PC-9 (cell line): ENCODE results near the gene MMAB. TPM values are rescaled to one million over a fixed set of nuclear protein-coding genes. Genes with fewer than 3 reads are reported as not detected.

Source experiments
- BruUV-seq: library from RNA; stranded (reverse); fragments of 400-500 nt; replicated peaks from 2 replicates; lab custom pipeline; 2021; lab: Mats Ljungman, UMichigan
- CTCF ChIA-PET: fragments of 300-600 bp; sonication (Branson Sonifier 250); formaldehyde crosslinking; loops from one replicate; lab custom pipeline; 2022; ENCODE audit warnings: antibody characterized with exemption; lab: Charles Lee
- POLR2A ChIA-PET: fragments of 300-600 bp; sonication (Branson Sonifier 250); formaldehyde crosslinking; loops from one replicate; lab custom pipeline; 2022; ENCODE audit warnings: antibody characterized with exemption; ENCODE audit not compliant: unreplicated experiment; lab: Charles Lee
- DNase-seq, 2 experiments: peaks; one replicate each; pipeline versions ENCODE4 v3.0.0 to v3.0.0-alpha.2; 2015 to 2022; ENCODE audit warnings: mixed read lengths in 1 of 2
- H2AFZ ChIP-seq: fragments of 200-600 bp; sonication (generic); 2 replicates; pipeline ENCODE4 v1.8.1; 2017; ENCODE audit warnings: antibody characterized with exemption
- H3F3A ChIP-seq: fragments of 200-600 bp; sonication (generic); 2 replicates; pipeline ENCODE4 v1.8.1; 2017; ENCODE audit warnings: antibody characterized with exemption, mild to moderate bottlenecking, low read depth; ENCODE audit not compliant: insufficient read depth
- H3K27ac ChIP-seq: fragments of 200-600 bp; sonication (generic); 2 replicates; pipeline ENCODE4 v1.6.1; 2016; ENCODE audit warnings: mixed run types
- H3K27me3 ChIP-seq: fragments of 200-600 bp; sonication (generic); 2 replicates; pipeline ENCODE4 v1.6.1; 2016; ENCODE audit warnings: low read depth, mixed run types; ENCODE audit not compliant: insufficient read depth
- H3K36me3 ChIP-seq: fragments of 200-600 bp; sonication (generic); 2 replicates; pipeline ENCODE4 v1.6.1; 2016; ENCODE audit warnings: low read depth, mixed run types
- H3K4me1 ChIP-seq: fragments of 200-600 bp; sonication (generic); replicated peaks from 2 replicates; pipeline ENCODE4 v1.6.1; 2016; ENCODE audit warnings: mixed run types; ENCODE audit not compliant: insufficient read depth
- H3K4me2 ChIP-seq: fragments of 200-600 bp; sonication (generic); 2 replicates; pipeline ENCODE4 v1.6.1; 2017; ENCODE audit warnings: mixed run types
- H3K4me3 ChIP-seq: fragments of 200-600 bp; sonication (generic); 2 replicates; pipeline ENCODE4 v1.6.1; 2016; ENCODE audit warnings: mixed run types
- H3K79me2 ChIP-seq: fragments of 200-600 bp; sonication (generic); 2 replicates; pipeline ENCODE4 v1.6.1; 2017; ENCODE audit warnings: low read depth, mixed run types
- H3K9me2 ChIP-seq: fragments of 200-600 bp; sonication (generic); 2 replicates; pipeline ENCODE4 v1.8.1; 2017; ENCODE audit warnings: mild to moderate bottlenecking; ENCODE audit not compliant: insufficient read depth
- H3K9me3 ChIP-seq: fragments of 200-600 bp; sonication (generic); 2 replicates; pipeline ENCODE4 v1.8.1; 2016; ENCODE audit warnings: low read depth; ENCODE audit not compliant: insufficient read depth
- H4K20me1 ChIP-seq: fragments of 200-600 bp; sonication (generic); 2 replicates; pipeline ENCODE4 v1.8.1; 2017; ENCODE audit not compliant: insufficient read depth
- EZH2 ChIP-seq: fragments of 200-600 bp; sonication (generic); IDR thresholded peaks from 2 replicates; pipeline ENCODE4 v1.8.0; 2017; ENCODE audit warnings: antibody characterized with exemption, low read depth
- intact Hi-C: fragments of 100-400 bp; cut with micrococcal nuclease; formaldehyde crosslinking; loops from one replicate; pipeline ENCODE4 v1.10.0; 2022; ENCODE audit not compliant: unreplicated experiment
- total RNA-seq: library from RNA; stranded (reverse); gene quantifications from 2 replicates; pipeline ENCODE4 v1.2.3, GENCODE V29; 2021
- TF ChIP-seq, protein P1 (sequence below): fragments of 200-600 bp; sonication (generic); conservative IDR thresholded peaks from 2 replicates; pipeline ENCODE4 v1.6.1; 2017; ENCODE audit warnings: mixed run types, antibody characterized with exemption, mild to moderate bottlenecking, moderate library complexity

Gene MMAB
- total RNA-seq, 1 experiment from 2014 or later: 84.3 TPM

DNA sequence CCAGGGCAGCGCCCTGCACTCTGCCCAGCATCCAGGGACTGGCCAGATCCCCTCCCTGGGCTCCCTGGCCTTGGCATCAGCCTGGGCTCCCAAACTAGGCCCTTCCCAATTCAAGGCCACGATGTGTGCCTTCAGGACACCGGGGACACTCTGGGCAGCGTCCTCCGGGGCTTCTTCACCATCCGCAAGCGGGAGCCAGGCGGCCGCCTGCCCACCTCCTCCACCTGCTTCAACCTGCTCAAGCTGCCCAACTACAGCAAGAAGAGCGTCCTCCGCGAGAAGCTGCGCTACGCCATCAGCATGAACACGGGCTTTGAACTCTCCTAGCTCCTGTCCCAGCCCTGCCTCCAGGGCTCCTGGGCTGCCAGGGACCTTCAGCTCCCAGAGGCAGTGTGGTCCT lies 38.8 kb downstream of the MMAB start:
- Histone ChIP-seq H3K79me2 (no peaks in the 10 kb centered on the region), H3K9me3 (no peaks in the 10 kb centered on the region), H3K4me3 (no peak overlapping the region), H3K9me2 (no peaks in the 10 kb centered on the region), H3K27ac (no peak overlapping the region), H3F3A (no peaks in the 10 kb centered on the region), H3K36me3 (no peaks in the 10 kb centered on the region), H4K20me1 (no peaks in the 10 kb centered on the region), H2AFZ (no peak overlapping the region), H3K4me1 (no peaks in the 10 kb centered on the region), H3K4me2 (no peak overlapping the region), H3K27me3 (no peaks in the 10 kb centered on the region)
- CTCF ChIA-PET: no interaction called here
- TF ChIP-seq EZH2: no peak
- TF ChIP-seq, protein P1, sequence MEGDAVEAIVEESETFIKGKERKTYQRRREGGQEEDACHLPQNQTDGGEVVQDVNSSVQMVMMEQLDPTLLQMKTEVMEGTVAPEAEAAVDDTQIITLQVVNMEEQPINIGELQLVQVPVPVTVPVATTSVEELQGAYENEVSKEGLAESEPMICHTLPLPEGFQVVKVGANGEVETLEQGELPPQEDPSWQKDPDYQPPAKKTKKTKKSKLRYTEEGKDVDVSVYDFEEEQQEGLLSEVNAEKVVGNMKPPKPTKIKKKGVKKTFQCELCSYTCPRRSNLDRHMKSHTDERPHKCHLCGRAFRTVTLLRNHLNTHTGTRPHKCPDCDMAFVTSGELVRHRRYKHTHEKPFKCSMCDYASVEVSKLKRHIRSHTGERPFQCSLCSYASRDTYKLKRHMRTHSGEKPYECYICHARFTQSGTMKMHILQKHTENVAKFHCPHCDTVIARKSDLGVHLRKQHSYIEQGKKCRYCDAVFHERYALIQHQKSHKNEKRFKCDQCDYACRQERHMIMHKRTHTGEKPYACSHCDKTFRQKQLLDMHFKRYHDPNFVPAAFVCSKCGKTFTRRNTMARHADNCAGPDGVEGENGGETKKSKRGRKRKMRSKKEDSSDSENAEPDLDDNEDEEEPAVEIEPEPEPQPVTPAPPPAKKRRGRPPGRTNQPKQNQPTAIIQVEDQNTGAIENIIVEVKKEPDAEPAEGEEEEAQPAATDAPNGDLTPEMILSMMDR: no peak
- no peak for DNase-seq
- BruUV-seq: no TSS peak
- POLR2A ChIA-PET: no interaction called here
- intact Hi-C loops: no loop called here

DNA sequence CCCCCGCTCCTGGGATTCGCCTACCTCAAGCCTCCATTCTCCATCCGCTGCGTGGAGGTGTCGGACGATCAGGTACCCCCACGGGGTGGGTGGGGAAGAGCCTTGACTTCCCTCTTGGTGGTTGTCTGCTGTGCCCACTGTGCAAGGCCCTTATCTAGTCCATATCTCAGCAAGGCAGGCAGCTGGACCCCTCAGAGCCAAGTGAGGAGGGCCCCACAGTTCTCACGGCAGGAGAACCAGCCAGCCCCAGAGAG lies 39.9 kb downstream of the MMAB start:
- H3K79me2 ChIP-seq: no peaks in the 10 kb centered on the region
- DNase-seq: no peak
- H3K27ac ChIP-seq: no peak overlapping the region
- H3F3A ChIP-seq: no peaks in the 10 kb centered on the region
- no peak for TF ChIP-seq EZH2
- TF ChIP-seq, protein P1: no peak
- H3K36me3 ChIP-seq: no peaks in the 10 kb centered on the region
- H3K4me3 ChIP-seq: no peak overlapping the region
- no peaks in the 10 kb centered on the region for H4K20me1 ChIP-seq
- CTCF ChIA-PET: no interaction called here
- no peak overlapping the region for H2AFZ ChIP-seq
- H3K4me1 ChIP-seq: no peaks in the 10 kb centered on the region
- no peaks in the 10 kb centered on the region for H3K27me3 ChIP-seq
- no peak overlapping the region for H3K4me2 ChIP-seq
- H3K9me2 ChIP-seq: no peaks in the 10 kb centered on the region
- intact Hi-C loops: no loop called here
- no TSS peak for BruUV-seq
- POLR2A ChIA-PET: no interaction called here
- H3K9me3 ChIP-seq: no peaks in the 10 kb centered on the region

DNA sequence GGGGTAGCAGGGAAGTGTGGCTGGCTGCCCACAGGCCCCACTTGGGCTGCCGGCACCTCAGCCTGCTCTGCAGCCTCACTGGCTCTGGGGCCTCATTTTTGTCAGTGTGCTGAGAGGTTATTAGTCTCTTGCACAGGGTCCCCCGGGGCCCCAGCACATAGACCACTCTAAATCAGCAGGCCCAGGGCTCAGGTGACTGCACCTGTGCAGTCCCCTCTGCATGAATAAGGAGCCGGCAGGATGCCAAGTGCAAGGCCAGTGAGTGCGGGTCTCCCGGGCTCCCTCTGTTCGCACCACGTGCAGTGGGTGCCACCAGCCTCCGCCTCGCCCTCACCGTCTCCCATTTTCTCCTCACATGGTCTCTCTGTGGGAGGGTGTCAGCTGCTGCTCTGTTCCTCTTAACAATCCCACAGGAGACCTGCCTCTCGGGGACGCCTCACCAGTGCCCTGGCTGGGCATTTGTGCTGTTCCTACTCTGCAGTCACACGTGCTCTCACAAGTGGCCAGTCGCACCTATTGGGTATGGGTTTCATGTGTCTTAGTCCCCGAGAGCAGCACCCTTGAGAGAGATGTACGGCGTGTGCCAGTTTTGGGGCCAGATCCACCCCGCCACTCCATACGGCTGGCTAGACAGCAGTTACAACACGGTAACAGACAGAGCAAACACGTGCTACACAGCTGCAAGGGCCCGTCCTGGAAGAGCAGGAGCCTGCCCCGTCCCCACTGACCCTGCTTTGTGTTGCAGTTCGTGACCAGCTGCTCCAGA lies 40.4 kb downstream of the MMAB start:
- Histone ChIP-seq H3K9me3 (no peaks in the 10 kb centered on the region), H3K36me3 (no peaks in the 10 kb centered on the region), H3K79me2 (no peaks in the 10 kb centered on the region), H2AFZ (no peak overlapping the region), H3K4me1 (no peaks in the 10 kb centered on the region), H3K27me3 (no peaks in the 10 kb centered on the region), H3K9me2 (no peaks in the 10 kb centered on the region), H3K4me3 (no peak overlapping the region), H4K20me1 (no peaks in the 10 kb centered on the region), H3K27ac (no peak overlapping the region), H3K4me2 (no peak overlapping the region), H3F3A (no peaks in the 10 kb centered on the region)
- intact Hi-C loops: no loop called here
- DNase-seq: no peak
- POLR2A ChIA-PET: no interaction called here
- CTCF ChIA-PET: no interaction called here
- BruUV-seq: no TSS peak
- TF ChIP-seq, protein P1: no peak
- TF ChIP-seq EZH2: no peak
